Neural cell (in vitro differentiated cells): ENCODE results near the gene TLR9. TPM values are rescaled to one million over a fixed set of nuclear protein-coding genes. Genes with fewer than 3 reads are reported as not detected.

ENCODE experiments used
- H2AFZ ChIP-seq: fragments of 200-600, 300-800 bp; sonication (generic), shearing (Covaris generic); 2 replicates; pipeline ENCODE4 v1.6.0; 2014; ENCODE audit warnings: low read depth, mild to moderate bottlenecking, antibody characterized with exemption, low read length, moderate library complexity
- H3F3A ChIP-seq: fragments of 200-600 bp; shearing (Covaris generic); 2 replicates; pipeline ENCODE4 v1.6.1; 2016; ENCODE audit warnings: mild to moderate bottlenecking, moderate library complexity, mixed read lengths, antibody characterized with exemption, low read length; ENCODE audit not compliant: insufficient read depth, poor library complexity, severe bottlenecking
- H3K27ac ChIP-seq: fragments of 200-600, 300-800 bp; sonication (generic), shearing (Covaris generic); 2 replicates; pipeline ENCODE4 v1.5.1; 2014; ENCODE audit warnings: mild to moderate bottlenecking, low read length, moderate library complexity
- H3K27me3 ChIP-seq: fragments of 300-800, 200-600 bp; sonication (generic), shearing (Covaris generic); 2 replicates; pipeline ENCODE4 v1.6.0; 2014; ENCODE audit warnings: mild to moderate bottlenecking, low read depth, low read length, moderate library complexity; ENCODE audit not compliant: insufficient read depth
- H3K36me3 ChIP-seq: fragments of 300-800, 200-600 bp; sonication (generic), shearing (Covaris generic); 2 replicates; pipeline ENCODE4 v1.5.1; 2014; ENCODE audit warnings: mild to moderate bottlenecking, antibody characterized with exemption, low read length, moderate library complexity; ENCODE audit not compliant: insufficient read depth
- H3K4me2 ChIP-seq: fragments of 300-800, 200-600 bp; sonication (generic), shearing (Covaris generic); 2 replicates; pipeline ENCODE4 v1.6.0; 2014; ENCODE audit warnings: mild to moderate bottlenecking, low read length
- H3K4me3 ChIP-seq: fragments of 300-800, 200-600 bp; sonication (generic), shearing (Covaris generic); 2 replicates; pipeline ENCODE4 v1.5.1; 2014; ENCODE audit warnings: mild to moderate bottlenecking, low read length, moderate library complexity
- H3K79me2 ChIP-seq: fragments of 200-600 bp; shearing (Covaris generic); replicated peaks from 2 replicates; pipeline ENCODE4 v1.6.0; 2014; ENCODE audit warnings: mild to moderate bottlenecking, low read length, moderate library complexity; ENCODE audit not compliant: insufficient read depth
- H3K9ac ChIP-seq: fragments of 300-800, 200-600 bp; sonication (generic), shearing (Covaris generic); 2 replicates; pipeline ENCODE4 v1.6.1; 2016; ENCODE audit warnings: mild to moderate bottlenecking, low read length, mixed read lengths
- H3K9me2 ChIP-seq: fragments of 200-600 bp; shearing (Covaris generic); 2 replicates; pipeline ENCODE4 v1.6.1; 2016; ENCODE audit warnings: mild to moderate bottlenecking, low read length, mixed read lengths; ENCODE audit not compliant: insufficient read depth
- H3K9me3 ChIP-seq: fragments of 200-600, 300-800 bp; sonication (generic), shearing (Covaris generic); 2 replicates; pipeline ENCODE4 v1.6.1; 2016; ENCODE audit warnings: mild to moderate bottlenecking, mixed run types, low read length, moderate library complexity, mixed read lengths
- H4K20me1 ChIP-seq: fragments of 200-600 bp; shearing (Covaris generic); 2 replicates; pipeline ENCODE4 v1.6.1; 2016; ENCODE audit warnings: mild to moderate bottlenecking, mixed run types; ENCODE audit not compliant: insufficient read depth
- CTCF ChIP-seq: fragments of 450-650 bp; IDR thresholded peaks from 2 replicates; pipeline ENCODE4 v1.5.1; 2014; ENCODE audit warnings: antibody characterized with exemption, mild to moderate bottlenecking, moderate library complexity; ENCODE audit not compliant: poor library complexity, severe bottlenecking
- EP300 ChIP-seq: fragments of 450-650 bp; conservative IDR thresholded peaks from 2 replicates; pipeline ENCODE4 v1.6.1; 2014; ENCODE audit warnings: antibody characterized with exemption, mild to moderate bottlenecking, moderate library complexity; ENCODE audit not compliant: poor library complexity, severe bottlenecking
- EZH2 ChIP-seq: fragments of 200-600, 300-800 bp; shearing (Covaris generic), sonication (generic); IDR thresholded peaks from 2 replicates; pipeline ENCODE4 v1.6.1; 2014; ENCODE audit warnings: antibody characterized with exemption, low read length, borderline replicate concordance, mild to moderate bottlenecking; ENCODE audit not compliant: insufficient read depth, poor library complexity, severe bottlenecking
- MXI1 ChIP-seq: fragments of 450-650 bp; conservative IDR thresholded peaks from 2 replicates; pipeline ENCODE4 v1.6.1; 2014; ENCODE audit warnings: antibody characterized with exemption, mild to moderate bottlenecking; ENCODE audit not compliant: poor library complexity, severe bottlenecking
- POLR2AphosphoS5 ChIP-seq: IDR thresholded peaks from 2 replicates; pipeline ENCODE4 v1.6.1; 2012
- RAD21 ChIP-seq: fragments of 450-650 bp; conservative IDR thresholded peaks from 2 replicates; pipeline ENCODE4 v1.6.1; 2014; ENCODE audit warnings: antibody characterized with exemption, mild to moderate bottlenecking, moderate library complexity
- REST ChIP-seq: IDR thresholded peaks from 2 replicates; pipeline ENCODE4 v1.6.1; 2012; ENCODE audit warnings: borderline replicate concordance
- SMC3 ChIP-seq: fragments of 450-650 bp; conservative IDR thresholded peaks from 2 replicates; pipeline ENCODE4 v1.6.1; 2014; ENCODE audit warnings: antibody characterized with exemption, mild to moderate bottlenecking, moderate library complexity; ENCODE audit not compliant: poor library complexity
- TAF1 ChIP-seq: IDR thresholded peaks from 2 replicates; pipeline ENCODE4 v1.6.1; 2012; ENCODE audit warnings: low read depth
- polyA plus RNA-seq: library from polyadenylated mRNA; depleted of rRNA; stranded (reverse); fragments of >200 nt; gene quantifications from 2 replicates; pipeline ENCODE4 v1.2.3, GENCODE V29; 2014

TLR9 gene
- polyA plus RNA-seq, 1 donor from 2014 or later, result not detected

- H3K27ac ChIP-seq, result no peak overlapping the region
- no peaks in the 10 kb centered on the region for H3K27me3 ChIP-seq
- no peaks in the 10 kb centered on the region for H3K9me3 ChIP-seq
- H4K20me1 ChIP-seq, result no peaks in the 10 kb centered on the region
- no peak overlapping the region for H2AFZ ChIP-seq
- no peaks in the 10 kb centered on the region for H3F3A ChIP-seq
- peaks cover 8% of the 10 kb centered on the region for H3K36me3 ChIP-seq
- no peak overlapping the region for H3K9ac ChIP-seq
- H3K79me2 ChIP-seq, result no peaks in the 10 kb centered on the region
- TF ChIP-seq REST, result no peak
- TF ChIP-seq SMC3, result no peak
- no peak for TF ChIP-seq EP300
- TF ChIP-seq CTCF, result no peak
- no peak for TF ChIP-seq MXI1
- no peak for TF ChIP-seq RAD21
- TF ChIP-seq EZH2, result no peak
- no peak for TF ChIP-seq TAF1
- TF ChIP-seq POLR2AphosphoS5, result no peak
- no peak overlapping the region for H3K4me3 ChIP-seq
- no peaks in the 10 kb centered on the region for H3K9me2 ChIP-seq
- H3K4me2 ChIP-seq, result no peak overlapping the region
Observed at GRCh38 chr3:52227766-52228165, 2.3 kb upstream of the TLR9 start.

GRCh38 chr3:52227117-52227516 is 1.7 kb upstream of the TLR9 start:
- no peak overlapping the region for H3K4me3 ChIP-seq
- no peak overlapping the region for H3K9ac ChIP-seq
- H3K9me2 ChIP-seq, result no peaks in the 10 kb centered on the region
- H2AFZ ChIP-seq, result no peak overlapping the region
- TF ChIP-seq CTCF (no peak), REST (no peak), MXI1 (no peak), RAD21 (no peak), EP300 (no peak), EZH2 (no peak), POLR2AphosphoS5 (no peak), TAF1 (no peak), SMC3 (no peak)
- H3K79me2 ChIP-seq, result no peaks in the 10 kb centered on the region
- no peak overlapping the region for H3K27ac ChIP-seq
- H3K27me3 ChIP-seq, result no peaks in the 10 kb centered on the region
- no peaks in the 10 kb centered on the region for H3K9me3 ChIP-seq
- H3K36me3 ChIP-seq, result peaks cover 8% of the 10 kb centered on the region
- no peak overlapping the region for H3K4me2 ChIP-seq
- H4K20me1 ChIP-seq, result no peaks in the 10 kb centered on the region
- H3F3A ChIP-seq, result no peaks in the 10 kb centered on the region
